Left colon (tissue), 2 donors: Measurements from ENCODE around the gene ATP2C1. TPM values are rescaled to one million over a fixed set of nuclear protein-coding genes. Genes with fewer than 3 reads are reported as not detected.

ENCODE experiments used
- ATAC-seq: fragments of 200-7000 bp; cut with Tn5 transposase; one replicate; pipeline ENCODE4 v1.9.1; 2020; ENCODE audit warnings: mild to moderate bottlenecking, moderate library complexity
- DNase-seq, 2 donors: peaks; one replicate each; pipeline ENCODE4 v3.0.0-alpha.2; 2020
- intact Hi-C, 2 donors: fragments of 100-400 bp; cut with DNase I in 1 of 2; cut with micrococcal nuclease in 1 of 2; formaldehyde crosslinking; loops; one replicate each; pipeline versions ENCODE4 v1.11.2 to v1.14.0; 2022; cut with DNase I, micrococcal nuclease
- total RNA-seq, 2 donors: library from RNA; stranded (reverse); fragmentation: NEBNext Ultra II Directional; extraction: Animal tissue kit (Norgen Biotek cat#: 25700); gene quantifications; one replicate each; pipeline ENCODE4 v1.2.1, GENCODE V29; 2021
- donor health status: DM: no; HTN: no; CAD: no.
- donor health status: DM: yes; HTN: yes; CAD: no.

ATP2C1 gene
- total RNA-seq, 2 donors from 2014 or later: 62.8 to 65.7 TPM

DNA sequence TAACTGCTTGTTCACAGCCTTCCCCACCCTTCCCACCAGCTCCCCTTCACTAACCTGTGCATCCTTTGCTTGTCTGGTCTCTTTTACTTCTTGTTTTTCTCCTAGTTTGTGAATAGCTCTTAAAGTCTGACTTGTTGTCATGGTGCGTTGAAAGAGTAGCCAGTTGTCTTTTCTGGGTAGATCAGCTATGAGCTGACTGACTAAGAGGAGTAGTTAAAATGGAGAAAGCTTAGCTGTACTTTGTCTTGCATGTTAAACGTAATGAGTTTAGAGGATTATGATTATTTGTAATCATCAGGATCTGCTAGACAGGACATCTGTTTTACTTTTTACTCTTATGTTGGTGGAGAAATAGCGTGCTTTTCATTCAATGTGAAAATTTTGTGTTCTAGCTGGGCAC lies 35.9 kb downstream of the ATP2C1 start:
- DNase-seq: no peak
- intact Hi-C loops: no loop called here
- ATAC-seq: no peak

DNA sequence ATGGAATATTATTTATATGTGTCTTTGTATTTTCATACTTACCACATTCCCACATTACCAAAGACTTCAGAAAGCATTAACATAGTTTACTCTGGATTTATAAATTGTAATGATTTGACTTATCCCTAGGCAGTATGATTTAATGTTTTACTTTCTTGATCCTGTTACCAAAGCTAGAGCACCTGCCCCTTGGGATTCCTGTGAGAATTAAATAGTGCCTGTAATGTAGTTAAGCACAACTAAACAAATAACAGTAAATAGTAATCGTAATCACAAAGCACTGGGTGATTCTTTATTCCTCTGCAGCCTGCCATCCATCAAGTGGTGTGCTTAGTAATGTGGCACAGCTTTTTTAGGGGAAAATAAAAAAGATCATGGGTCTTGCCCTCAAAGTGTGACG lies 39.1 kb downstream of the ATP2C1 start:
- intact Hi-C loops: no loop called here
- DNase-seq (no peak), ATAC-seq (no peak)

DNA sequence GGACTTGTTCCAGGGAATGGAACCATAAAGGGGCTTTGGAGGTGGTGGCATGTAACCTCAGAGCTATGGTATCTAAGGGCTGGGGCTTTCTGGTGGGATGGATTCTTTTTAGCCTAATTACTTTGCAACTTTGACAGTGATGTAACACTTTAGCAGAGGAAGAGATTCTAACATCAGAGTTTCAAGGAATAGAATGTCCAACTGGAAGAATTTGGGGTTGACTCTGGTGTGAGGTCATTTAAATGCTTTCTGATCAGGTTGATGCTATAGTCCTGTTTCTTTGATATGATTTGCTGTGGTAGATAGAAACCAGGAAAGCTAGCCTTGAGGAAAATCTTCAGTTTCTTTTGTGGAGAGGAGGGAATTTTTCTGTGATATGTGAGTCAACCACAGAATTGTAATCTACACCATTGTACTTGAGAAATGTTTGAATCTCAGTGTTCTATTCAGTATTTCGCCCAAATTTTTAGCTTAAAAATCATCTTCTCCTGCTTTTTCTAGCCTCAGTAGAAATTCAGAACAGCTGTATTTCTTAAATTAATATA lies 40.0 kb downstream of the ATP2C1 start:
- ATAC-seq: no peak
- DNase-seq: no peak
- intact Hi-C loops: no loop called here

DNA sequence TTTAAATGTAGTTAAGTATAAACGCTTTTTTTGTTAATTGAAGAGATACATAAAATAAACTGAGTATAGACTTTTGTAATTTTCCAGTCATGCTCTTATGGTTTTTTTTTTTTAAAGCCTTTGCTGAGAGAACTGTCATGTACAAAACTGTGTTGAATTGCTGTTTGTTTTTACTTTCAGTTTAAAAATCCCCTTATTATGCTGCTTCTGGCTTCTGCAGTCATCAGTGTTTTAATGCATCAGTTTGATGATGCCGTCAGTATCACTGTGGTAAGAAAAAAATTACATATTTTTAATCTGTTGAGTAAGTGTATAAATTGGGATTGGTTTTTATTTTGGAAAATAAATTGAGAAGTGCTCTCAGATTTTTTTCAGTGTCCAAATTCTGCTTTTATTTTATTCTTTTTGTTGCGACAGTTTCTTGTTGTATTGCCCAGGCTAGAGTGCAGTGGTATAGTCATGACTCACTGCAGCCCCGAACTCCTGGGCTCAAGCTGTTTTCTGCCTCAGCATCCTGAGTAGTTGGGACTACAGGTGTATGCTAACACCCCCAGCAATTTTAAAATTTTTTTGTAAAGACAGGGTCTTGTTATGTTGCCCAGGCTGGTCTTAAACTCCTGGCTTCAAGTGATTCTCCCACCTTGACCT lies 40.7 kb downstream of the ATP2C1 start:
- intact Hi-C loops: no loop called here
- DNase-seq (no peak), ATAC-seq (no peak)

DNA sequence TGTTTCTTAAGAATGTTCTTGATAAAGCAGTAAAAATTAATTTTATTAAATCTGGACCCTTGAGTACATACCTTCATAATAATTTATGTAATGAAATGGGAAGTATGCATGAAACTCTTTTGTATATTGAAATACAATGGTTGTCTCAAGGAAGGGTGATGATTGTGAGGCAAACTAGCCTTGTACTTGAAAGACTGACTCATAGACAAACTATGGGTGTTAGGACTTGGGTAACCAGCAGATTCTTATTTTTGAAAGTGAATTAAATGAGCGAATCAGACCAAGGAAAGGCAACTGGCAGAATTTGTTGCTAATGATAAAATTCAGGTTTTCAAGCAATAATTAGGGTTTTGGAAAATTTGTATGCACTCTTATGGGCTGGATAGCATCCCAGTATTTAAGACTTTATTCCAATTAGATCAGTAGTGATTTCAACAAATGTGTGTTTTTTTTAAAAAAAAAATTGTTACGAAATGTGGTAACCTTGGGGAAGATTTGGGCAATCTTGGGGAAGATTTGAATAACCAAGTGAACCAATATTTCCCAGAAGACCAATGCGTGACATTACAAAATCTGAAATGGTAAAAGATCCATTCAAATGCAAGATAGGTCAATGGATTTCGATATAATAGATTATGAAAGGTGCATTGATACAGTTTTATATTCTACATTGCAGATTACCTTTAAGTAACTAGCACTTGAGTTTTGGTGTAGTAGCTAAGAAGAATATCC lies 42.0 kb downstream of the ATP2C1 start:
- no peak for ATAC-seq
- DNase-seq: no peak
- intact Hi-C loops: no loop called here

DNA sequence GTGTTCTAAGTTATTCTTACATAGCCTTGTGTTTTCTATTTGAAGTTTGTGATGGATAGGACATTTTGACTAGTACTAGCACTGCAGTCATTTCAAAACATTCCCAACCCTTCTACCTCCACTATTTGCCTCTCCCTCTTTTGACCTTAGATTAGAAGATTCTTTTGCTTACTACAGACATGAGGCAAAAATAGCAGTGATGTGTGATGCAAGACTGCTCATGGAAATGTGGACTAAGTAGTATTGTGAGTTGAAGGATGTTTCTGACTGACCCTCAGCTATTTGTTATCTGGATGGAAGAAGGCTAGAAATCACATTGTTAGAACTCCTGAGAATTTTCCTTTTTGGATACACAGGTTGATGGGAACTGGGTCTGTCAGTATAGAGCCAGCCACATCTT lies 45.9 kb downstream of the ATP2C1 start:
- intact Hi-C loops: no loop called here
- no peak for DNase-seq
- ATAC-seq: no peak

DNA sequence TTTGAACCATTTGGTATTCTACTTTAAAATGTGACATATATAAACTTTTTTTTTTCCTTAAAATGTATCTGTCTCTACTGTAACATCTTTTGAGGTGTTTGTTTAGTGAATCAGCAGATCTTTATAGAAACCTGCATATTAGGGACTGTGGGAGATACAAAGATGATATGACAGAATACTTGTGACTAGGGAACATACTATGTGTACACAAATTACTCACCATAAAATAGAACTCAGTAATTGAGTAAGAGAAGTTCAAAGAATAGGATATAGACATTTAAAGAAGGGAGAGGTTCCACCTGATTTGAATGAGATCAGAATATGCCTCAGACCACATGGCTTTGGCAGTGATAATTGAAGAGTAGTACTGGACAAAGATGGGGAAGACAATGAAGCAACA lies 47.9 kb downstream of the ATP2C1 start:
- ATAC-seq (no peak), DNase-seq (no peak)
- intact Hi-C loops: no loop called here

DNA sequence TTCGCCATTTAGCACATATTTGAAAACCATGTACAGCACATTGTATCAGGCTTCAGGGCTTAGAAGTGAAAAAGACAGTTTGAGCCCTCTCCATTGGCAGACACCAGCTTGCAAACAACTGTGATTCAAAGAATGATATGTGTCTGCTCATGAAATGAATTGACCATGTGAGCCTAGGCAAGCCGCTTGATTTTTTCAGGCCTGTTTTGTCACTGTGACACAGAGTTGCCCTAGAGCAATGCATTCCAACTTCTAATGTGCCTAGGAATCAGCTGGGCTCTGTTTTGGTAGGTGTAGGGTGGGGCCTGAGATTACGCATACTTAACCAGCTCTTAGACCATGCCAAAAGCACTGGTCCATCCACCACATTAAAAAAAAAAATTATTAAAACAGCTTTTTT lies 53.0 kb downstream of the ATP2C1 start:
- ATAC-seq (no peak), DNase-seq (no peak)
- intact Hi-C loops: no loop called here

DNA sequence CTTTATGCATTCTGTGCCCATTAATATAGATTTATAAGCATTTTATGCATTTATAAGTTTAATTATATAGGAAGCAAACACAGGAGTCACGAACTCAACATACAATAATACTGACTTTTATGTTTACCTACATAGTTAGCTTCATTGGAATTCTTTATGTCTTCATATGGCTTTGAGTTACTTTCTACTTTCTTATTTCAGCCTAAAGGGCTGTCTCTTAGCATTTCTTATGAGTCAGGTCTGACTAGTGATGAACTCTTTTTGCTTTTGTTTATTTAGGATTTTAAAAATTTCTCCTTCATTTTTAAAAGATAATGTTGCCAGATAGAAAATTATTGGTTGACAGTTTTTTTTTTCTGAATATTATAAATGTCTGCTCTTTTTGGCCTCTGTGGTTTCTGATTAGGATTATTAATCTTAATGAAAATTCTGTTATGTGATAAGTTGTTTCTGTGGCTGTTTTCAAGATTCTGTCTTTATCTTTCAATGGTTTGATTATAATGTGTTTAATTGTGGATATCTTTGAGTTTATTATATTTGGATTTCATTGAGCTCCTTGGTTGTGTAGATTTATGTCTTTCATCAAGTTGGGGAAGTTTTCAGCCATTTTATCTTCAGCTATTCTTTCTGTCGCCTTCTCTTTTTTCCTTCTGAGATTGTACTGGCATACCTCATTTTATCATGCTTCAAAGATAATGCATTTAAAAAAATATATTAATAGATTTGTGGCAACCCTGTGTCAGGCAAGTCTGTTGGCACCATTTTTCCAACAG lies 54.3 kb downstream of the ATP2C1 start:
- ATAC-seq (no peak), DNase-seq (no peak)
- intact Hi-C loops: no loop called here

DNA sequence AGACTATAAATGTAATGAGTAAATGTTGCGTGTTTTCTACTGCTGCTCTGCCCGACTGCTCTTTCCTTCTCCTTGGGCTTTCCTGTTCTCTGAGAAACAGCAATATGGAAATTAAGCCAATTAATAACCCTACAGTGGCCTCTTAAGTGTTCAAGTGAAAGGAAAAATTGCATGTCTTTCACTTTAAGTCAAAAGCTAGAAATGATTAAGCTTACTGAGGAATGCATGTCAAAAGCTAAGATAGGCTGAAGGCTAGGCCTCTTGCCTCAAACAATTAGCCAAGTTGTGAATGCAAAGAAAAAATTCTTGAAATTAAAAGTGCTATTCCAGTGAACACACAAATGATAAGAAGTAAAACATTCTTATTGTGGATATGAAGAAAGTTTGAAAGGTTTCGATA lies 55.0 kb downstream of the ATP2C1 start:
- DNase-seq (no peak), ATAC-seq (no peak)
- intact Hi-C loops: no loop called here

DNA sequence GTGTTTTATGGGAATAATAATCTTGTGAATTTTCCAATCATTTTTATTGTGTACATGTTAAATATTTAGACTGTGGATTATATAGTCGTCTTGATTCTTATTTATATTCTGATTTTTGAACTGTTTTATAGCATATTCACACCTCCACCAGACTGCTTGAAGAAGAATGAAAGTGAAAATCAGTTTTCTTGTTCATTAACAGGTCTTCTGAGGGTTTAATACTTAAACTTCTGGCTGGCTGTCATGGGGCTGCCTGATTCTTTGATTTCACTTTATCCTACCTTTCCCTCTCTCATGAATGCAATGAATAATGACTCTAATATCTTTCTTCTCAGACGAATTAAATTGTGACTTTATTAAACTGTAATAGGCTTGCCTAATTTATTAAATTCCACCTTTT lies 56.2 kb downstream of the ATP2C1 start:
- ATAC-seq: no peak
- intact Hi-C loops: no loop called here
- no peak for DNase-seq

DNA sequence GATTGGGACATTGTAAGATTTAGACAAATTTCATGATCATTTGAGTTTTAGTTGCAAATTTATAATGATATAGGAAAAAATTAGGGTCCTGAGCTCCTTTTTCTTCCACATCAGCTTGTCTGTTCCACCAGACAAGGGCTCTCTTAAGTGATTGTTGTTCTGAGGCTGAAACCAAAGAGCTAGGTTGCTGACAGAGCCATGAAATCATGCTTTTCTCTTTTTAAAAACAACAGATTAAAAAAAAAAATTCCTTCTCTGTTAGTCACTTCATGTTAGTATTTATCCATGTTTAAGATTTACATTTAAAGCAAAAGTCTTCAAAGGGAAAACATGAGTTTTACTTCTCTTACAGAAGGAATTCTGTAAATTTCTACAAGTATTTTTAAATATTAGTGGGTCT lies 56.8 kb downstream of the ATP2C1 start:
- intact Hi-C loops: no loop called here
- ATAC-seq: no peak

DNA sequence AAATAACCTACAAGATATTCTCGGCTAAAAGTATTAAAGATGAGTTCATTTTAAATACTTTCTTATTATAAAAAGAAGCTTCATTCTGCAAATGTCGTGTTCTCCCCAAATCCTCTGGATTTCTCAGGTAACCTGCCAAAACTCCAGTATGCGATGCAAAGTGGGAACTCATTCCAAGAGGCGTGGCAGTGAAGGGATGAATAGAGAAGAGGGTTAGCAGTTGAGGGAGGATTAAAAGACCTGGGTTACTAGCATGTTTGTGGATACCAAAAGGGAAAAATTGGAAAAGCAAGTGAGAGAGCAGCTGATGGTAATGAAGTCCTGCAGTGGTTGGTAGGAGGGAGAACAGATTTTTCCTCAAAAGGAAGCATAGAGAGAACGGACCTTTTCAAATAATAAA lies 61.6 kb downstream of the ATP2C1 start:
- DNase-seq (no peak), ATAC-seq (no peak)
- intact Hi-C loops: no loop called here

More for the DNA sequence above, 56.8 kb downstream of the ATP2C1 start:
- no peak for DNase-seq

DNA sequence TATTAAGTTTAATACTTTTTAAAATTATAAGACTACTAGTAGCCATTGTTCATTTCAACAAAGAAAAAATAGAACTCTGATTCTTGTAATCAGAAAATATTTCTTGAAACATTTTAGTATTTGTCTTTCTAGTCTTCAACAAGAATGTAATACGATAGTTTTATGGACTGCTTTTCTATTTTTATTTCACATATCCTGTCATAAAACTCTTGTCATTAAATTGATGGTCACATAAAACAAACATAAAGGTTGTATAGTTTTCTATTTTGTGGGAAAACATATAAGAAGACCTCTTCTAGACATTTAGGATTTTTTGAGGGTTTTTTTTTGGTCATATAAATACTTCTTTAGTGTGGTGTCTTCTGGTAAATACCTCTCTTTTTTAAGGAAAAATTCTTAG lies 62.4 kb downstream of the ATP2C1 start:
- intact Hi-C loops: no loop called here
- ATAC-seq: peak; percentile 68
- no peak for DNase-seq

DNA sequence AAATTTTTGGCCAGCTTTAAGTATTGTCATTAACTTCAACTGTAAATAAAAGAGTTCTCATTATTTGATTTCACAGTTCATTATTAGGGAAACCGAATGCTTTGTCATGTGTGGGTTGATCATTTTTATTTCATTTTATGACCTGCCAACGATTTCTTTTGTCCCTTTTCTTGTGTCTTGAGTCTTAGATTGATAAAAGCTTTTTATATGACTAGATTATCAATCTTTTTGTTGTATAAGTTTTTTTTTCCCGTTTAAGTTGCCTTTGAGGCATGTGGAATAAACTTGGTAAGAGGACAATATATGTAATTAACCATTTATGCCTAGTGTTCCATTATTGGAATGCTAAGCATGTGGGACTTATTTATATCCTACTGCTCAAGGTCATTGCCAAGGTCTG lies 62.8 kb downstream of the ATP2C1 start:
- DNase-seq (no peak), ATAC-seq (no peak)
- intact Hi-C loops: no loop called here

DNA sequence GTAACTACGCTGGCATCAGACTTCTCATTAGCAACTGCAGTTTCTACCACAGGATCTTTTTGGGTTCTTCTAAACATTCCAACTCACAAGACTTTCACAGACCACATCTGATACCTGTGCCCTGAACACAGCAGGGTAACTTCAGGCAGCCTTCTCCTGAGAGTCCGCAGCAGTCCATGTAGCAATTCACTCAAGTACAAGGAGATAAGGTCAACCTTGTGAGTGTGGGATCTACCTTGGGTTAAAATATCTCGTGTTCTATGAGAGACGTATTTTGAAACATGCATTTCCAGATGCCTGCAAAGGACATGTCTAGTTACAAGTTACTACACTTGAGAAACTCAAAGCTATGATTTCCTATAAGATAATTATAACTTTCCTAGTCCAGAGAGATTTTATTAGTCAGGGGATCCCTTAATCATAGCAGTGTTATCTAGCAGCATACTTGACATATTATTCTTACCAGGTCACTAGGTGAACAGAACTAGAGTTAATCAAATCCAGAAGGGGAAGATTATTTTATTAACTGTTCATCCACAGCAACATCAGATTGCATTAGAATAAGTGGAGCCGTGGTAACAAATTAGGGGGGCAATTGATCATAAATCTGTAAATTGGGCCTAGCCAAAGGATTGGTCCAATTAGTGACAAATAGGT lies 66.4 kb downstream of the ATP2C1 start:
- intact Hi-C loops: no loop called here
- ATAC-seq (no peak), DNase-seq (no peak)

DNA sequence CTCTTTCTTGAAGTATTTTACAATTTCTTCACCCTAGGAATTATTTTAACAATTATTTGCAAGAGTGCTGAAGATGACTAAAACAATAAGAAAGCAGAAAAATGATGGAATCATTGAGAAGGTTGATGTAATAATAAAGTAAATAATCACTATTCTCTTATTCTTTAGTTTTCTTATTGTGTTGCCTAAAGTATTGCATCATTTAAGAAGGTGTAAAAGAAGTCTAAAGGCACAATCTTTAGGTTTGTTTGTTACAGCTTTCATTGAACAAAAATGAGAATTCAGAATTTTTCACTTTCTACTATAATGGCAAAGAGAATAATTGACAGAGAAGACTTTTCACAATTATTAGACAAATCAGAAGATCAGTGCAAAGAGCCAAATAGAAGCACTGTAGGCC lies 67.6 kb downstream of the ATP2C1 start:
- DNase-seq (no peak), ATAC-seq (no peak)
- intact Hi-C loops: no loop called here

DNA sequence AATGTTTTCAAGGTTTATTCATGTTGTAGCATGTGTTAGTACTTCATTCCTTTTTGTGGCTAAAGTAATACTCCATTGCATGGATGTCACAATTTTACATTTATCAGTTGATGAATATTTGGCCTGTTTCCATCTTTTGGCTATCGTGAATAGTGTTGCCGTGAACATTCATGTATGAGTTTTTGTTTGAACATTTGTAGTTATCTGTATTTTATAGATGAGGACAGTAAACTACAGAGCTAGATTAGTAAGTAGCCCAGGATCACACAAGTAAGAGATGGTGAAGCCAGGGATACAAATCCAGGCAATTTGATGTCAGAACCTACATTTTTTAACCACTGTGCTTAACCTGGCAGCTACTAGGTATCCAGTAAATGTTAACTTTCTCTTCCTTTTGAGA lies 69.6 kb downstream of the ATP2C1 start:
- intact Hi-C loops: no loop called here
- ATAC-seq: no peak
- no peak for DNase-seq

DNA sequence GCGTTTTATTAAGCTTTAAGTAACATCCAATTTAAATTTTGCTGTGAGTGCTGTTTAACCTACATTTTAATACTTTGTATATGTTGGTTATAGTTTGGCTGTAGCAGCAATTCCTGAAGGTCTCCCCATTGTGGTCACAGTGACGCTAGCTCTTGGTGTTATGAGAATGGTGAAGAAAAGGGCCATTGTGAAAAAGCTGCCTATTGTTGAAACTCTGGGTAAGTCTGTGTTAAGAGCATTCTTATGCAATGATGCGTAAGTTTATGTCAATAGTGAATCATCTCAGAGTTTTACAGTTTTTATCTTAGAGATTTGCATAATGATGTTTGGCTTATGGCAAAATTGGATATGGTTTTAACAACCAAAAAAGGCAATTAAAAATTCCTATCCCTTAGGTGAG lies 70.0 kb downstream of the ATP2C1 start:
- intact Hi-C loops: no loop called here
- peak; percentile 28 for ATAC-seq
- DNase-seq: no peak

DNA sequence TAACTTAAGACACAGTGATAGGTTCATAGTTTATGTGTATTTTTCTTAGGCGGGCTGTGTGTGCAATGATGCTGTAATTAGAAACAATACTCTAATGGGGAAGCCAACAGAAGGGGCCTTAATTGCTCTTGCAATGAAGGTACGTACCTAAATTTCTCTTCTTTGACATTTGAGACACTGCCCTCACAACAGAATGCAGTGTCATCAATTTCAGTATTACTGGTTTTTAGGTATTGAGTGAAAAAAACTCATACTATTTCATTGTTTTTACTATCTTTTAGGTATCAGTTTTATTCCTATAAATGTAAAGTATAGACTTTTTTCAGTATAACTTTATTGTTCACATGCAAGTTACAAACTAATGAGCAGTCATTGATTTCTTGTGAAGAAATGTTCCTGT lies 73.4 kb downstream of the ATP2C1 start:
- intact Hi-C loops: no loop called here
- no peak for DNase-seq

More for the DNA sequence above, 73.4 kb downstream of the ATP2C1 start:
- ATAC-seq: no peak
